ENCODE measurements around the gene PTGIS.

Gene PTGIS

DNA sequence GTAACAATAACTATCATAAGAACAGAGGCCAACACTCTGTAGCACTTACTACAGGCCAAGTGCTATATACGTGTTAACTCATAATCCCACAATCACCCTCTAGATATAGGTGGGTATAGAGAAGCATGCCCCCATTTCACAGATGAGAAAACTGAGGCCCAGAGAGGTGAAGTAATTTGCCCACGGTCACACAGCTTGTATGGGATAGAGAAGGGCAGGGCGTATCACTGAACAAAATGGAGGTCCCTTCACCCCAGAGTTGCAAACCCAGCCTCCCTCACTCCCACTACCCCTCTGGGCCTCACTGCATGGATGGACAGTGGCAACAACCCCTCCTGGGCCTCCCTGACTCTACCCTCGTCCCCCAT, 31.8 kb upstream of the PTGIS start:
- TF ChIP-seq, protein P1, sequence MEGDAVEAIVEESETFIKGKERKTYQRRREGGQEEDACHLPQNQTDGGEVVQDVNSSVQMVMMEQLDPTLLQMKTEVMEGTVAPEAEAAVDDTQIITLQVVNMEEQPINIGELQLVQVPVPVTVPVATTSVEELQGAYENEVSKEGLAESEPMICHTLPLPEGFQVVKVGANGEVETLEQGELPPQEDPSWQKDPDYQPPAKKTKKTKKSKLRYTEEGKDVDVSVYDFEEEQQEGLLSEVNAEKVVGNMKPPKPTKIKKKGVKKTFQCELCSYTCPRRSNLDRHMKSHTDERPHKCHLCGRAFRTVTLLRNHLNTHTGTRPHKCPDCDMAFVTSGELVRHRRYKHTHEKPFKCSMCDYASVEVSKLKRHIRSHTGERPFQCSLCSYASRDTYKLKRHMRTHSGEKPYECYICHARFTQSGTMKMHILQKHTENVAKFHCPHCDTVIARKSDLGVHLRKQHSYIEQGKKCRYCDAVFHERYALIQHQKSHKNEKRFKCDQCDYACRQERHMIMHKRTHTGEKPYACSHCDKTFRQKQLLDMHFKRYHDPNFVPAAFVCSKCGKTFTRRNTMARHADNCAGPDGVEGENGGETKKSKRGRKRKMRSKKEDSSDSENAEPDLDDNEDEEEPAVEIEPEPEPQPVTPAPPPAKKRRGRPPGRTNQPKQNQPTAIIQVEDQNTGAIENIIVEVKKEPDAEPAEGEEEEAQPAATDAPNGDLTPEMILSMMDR (IDR thresholded peaks at IDR 0.05; ENCODE audit: borderline replicate concordance, insufficient read depth, low read depth, low read length) = no peak
- H3K4me3 ChIP-seq (ENCODE audit: low read depth, low read length) = no peak overlapping the region

DNA sequence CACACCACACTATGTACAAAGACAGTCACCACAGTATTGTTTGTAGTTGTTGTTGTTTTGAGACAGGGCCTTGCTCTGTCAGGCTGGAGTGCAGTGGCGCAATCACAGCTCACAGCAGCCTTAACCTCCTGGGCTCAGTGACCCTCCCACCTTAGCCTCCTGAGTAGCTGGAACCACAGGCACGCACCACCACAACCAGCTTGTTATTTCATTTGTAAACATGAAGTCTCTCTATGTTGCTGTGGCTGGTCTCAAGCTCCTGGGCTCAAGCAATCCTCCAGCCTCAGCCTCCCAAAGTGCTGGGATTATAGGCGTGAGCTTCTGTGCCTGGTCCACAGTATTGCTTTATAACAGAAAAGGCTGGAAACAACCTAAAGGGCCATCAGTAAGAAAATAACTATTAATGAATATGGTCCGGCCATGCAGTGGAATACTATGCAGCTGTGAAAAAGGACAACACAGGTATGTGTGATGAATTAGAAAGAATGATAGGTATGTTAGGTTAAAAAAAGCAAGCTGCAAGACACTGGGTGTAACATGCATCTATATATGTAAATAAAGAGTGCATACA, 30.0 kb upstream of the PTGIS start:
- H3K4me3 ChIP-seq (ENCODE audit: low read depth, low read length) = no peak overlapping the region
- TF ChIP-seq, protein P1 (IDR thresholded peaks at IDR 0.05; ENCODE audit: borderline replicate concordance, insufficient read depth, low read depth, low read length) = no peak

DNA sequence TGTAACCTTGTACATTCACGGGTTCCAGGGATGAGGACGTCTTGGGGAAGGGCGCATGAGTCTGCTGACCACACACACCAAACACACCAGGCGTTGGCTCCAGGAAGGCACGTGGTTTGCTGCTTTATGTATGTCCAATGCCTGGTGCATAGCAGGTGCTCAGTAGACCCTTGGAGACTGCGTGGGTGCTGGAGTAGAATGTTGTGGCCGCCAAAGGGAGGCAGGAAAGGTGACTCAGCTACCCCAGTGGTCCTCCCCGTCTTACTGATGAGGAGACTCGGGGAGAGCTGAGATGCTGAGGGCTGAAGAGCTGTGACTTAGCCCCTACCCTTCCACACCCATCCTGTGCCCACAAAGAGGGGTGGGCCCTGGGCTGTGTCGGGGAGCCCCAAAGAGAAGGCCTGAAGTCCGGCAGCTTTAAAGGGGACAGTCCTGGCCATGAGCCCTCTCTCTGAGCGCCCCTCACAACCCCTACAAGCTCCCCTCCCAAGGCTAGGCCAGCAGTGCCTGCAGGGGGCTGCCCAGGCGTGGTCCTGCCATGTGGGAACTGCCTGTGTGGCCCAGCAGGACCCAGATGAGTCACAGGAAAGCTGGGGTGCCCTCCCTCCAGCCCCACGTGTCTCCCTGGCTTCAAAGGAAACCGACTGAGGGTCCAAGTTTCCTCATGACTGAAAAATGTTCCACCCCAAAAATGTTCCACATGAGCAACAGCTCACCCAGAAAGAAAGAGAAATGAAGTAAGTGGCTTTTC, 28.0 kb upstream of the PTGIS start:
- H3K4me3 ChIP-seq (ENCODE audit: low read depth, low read length) = no peak overlapping the region
- TF ChIP-seq, protein P1 (IDR thresholded peaks at IDR 0.05; ENCODE audit: borderline replicate concordance, insufficient read depth, low read depth, low read length) = no peak

DNA sequence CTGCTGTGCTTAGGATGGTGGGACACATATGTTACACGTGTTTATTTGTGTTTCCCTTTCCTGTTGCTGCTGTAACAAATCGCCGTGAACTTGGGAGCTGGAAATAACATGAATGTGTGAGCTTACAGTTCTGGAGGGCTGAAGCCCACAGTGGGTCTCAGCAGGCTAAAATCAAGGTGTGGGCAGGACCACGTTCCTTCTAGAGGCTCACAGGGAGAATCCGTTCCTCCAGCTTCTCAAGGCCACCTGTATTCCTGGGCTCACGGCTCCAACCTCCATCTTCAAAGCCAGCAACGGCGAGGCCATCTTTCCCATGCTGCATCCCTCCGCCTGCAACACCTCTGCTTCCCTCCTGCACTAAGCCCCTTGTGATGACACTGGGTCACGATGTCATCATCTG, 27.4 kb upstream of the PTGIS start:
- TF ChIP-seq, protein P1 (IDR thresholded peaks at IDR 0.05; ENCODE audit: borderline replicate concordance, insufficient read depth, low read depth, low read length) = no peak
- H3K4me3 ChIP-seq (ENCODE audit: low read depth, low read length) = no peak overlapping the region

DNA sequence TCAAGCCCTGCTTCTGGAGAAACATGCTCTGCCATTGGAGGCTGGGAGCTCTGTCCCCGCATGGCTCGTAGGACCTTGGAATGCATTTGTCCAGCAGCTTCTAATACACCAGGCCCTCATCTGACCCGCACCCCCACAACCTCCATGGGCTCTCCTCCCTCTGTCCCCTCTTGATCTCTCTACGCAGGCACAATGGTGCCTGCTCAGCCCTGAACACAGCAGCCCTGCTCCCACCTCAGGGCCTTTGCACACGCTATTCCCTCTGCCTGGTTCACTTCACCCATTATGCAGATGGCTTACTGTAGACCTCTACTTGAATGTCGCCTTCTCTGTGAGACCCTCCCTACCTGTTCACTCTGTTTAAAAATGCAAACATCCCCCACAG, 27.0 kb upstream of the PTGIS start:
- H3K4me3 ChIP-seq (ENCODE audit: low read depth, low read length) = no peak overlapping the region
- TF ChIP-seq, protein P1 (IDR thresholded peaks at IDR 0.05; ENCODE audit: borderline replicate concordance, insufficient read depth, low read depth, low read length) = no peak

DNA sequence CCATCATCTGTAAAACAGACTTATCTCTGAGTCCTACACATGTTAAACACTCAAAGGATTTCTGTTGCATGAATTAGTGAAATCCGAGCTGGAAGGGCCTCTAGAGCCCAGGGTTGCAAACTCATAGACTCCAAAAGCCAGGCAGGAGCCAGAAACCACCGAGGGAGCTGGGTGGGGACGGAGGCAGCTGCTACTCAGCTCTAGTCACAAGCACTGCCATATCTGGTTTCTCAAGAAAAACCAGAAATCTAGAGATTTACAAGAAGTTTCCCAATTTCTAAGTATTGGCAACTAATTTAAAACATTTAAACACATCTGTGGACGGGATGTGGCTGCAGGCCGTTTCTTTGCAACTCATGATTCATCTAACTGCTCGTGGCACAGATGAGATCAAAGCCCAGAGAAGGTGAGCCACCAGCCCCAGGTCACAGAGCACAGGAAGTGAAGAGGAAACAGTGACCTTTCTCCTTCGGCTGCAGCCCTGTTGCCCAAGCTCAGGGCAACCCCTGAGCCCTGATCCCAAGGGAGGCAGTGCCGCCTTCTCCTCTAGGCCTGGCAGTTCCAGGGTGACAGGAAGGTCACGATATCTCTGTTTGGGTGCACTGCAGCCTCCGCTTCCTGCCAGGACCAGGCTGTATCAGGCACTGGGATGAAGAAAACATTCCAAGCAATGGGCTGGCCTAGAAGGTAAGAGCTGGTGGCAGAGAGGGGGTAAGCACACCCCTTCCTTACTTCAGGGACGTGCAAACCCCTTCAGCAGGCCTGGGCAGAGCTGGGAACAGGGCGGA, 26.4 kb upstream of the PTGIS start:
- no peak overlapping the region for H3K4me3 ChIP-seq (ENCODE audit: low read depth, low read length)
- TF ChIP-seq, protein P1 (IDR thresholded peaks at IDR 0.05; ENCODE audit: borderline replicate concordance, insufficient read depth, low read depth, low read length) = no peak

All from GM12875 (cell line).